Measurements from ENCODE around the gene ZNF146.
"Not testable (repeated sequence)": the region's sequence is repeated elsewhere in the genome, so short reads cannot be mapped to it uniquely, and the experiment has no call there.

ZNF146 gene

DNA sequence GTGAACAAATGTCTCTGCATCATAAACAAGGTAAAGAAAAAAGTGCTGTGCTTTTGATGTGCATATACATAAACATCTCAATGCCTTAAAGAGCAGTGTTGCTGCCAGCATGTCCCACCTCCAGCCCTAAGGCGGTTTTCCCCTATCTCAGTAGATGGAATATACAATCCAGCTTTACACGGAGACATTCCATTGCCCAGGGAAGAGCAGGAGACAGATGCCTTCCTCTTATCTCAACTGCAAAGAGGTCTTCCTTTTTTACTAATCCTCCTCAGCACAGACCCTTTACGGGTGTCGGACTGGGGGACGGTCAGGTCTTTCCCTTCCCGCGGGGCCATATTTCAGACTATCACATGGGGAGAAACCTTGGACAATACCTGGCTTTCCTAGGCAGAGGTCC, 18.7 kb downstream of the ZNF146 start:
- peaks cover 79% of the 10 kb centered on the region for H3K36me3 ChIP-seq (ENCODE audit: control insufficient read depth, insufficient read depth, low read length)
- H3K4me3 ChIP-seq (ENCODE audit: insufficient read depth, low read depth, low read length); H3K27me3 ChIP-seq (ENCODE audit: control insufficient read depth, insufficient read depth, low read length, poor library complexity, severe bottlenecking); H3K9me3 ChIP-seq (ENCODE audit: control insufficient read depth, low read length); H3K27ac ChIP-seq (ENCODE audit: insufficient read depth, low read depth, low read length, poor library complexity, severe bottlenecking); H3K4me1 ChIP-seq (ENCODE audit: control insufficient read depth, insufficient read depth, low read length): not testable (repeated sequence)
- WGBS, 2 experiments, result 90 to 95% methylated on average over 5 to 6 of the region's 7 CpGs

DNA sequence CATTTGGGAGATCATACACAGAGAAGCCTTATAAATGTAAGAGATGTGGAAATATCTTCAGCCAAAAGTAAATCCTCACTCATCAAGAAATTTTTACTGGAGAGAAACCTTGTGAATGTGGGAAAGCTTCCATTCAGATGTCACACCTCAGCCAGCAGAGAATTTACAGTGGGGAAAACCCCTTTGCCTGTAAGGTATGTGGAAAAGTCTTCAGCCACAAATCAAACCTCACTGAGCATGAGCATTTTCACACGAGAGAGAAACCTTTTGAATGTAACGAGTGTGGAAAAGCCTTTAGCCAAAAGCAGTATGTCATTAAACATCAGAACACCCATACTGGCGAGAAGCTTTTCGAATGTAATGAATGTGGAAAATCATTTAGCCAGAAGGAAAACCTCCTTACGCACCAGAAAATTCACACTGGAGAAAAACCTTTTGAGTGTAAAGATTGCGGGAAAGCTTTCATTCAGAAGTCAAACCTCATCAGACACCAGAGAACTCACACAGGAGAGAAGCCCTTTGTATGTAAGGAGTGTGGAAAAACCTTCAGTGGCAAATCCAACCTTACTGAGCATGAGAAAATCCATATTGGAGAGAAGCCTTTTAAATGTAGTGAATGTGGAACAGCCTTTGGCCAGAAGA, 21.5 kb downstream of the ZNF146 start:
- WGBS, 2 experiments, result 100% methylated on average over 5 to 6 of the region's 6 CpGs
- Histone ChIP-seq H3K27me3 (ENCODE audit: control insufficient read depth, insufficient read depth, low read length, poor library complexity, severe bottlenecking) (no peaks in the 10 kb centered on the region), H3K4me1 (ENCODE audit: control insufficient read depth, insufficient read depth, low read length) (no peaks in the 10 kb centered on the region), H3K4me3 (ENCODE audit: insufficient read depth, low read depth, low read length) (no peak overlapping the region), H3K27ac (ENCODE audit: insufficient read depth, low read depth, low read length, poor library complexity, severe bottlenecking) (no peak overlapping the region), H3K36me3 (ENCODE audit: control insufficient read depth, insufficient read depth, low read length) (peaks cover 58% of the 10 kb centered on the region), H3K9me3 (ENCODE audit: control insufficient read depth, low read length) (no peaks in the 10 kb centered on the region)

DNA sequence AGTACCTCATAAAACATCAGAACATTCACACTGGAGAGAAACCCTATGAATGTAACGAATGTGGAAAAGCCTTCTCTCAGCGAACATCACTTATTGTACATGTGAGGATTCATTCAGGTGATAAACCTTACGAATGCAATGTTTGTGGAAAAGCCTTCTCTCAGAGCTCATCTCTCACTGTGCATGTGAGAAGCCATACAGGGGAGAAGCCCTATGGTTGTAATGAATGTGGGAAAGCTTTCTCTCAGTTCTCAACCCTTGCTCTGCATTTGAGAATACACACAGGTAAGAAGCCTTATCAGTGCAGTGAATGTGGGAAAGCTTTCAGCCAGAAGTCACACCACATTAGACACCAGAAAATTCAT, 22.0 kb downstream of the ZNF146 start:
- WGBS, 2 experiments, result 97 to 98% methylated on average over 3 of the region's 3 CpGs
- Histone ChIP-seq H3K4me3 (ENCODE audit: insufficient read depth, low read depth, low read length) (no peak overlapping the region), H3K9me3 (ENCODE audit: control insufficient read depth, low read length) (no peaks in the 10 kb centered on the region), H3K4me1 (ENCODE audit: control insufficient read depth, insufficient read depth, low read length) (no peaks in the 10 kb centered on the region), H3K27ac (ENCODE audit: insufficient read depth, low read depth, low read length, poor library complexity, severe bottlenecking) (no peak overlapping the region), H3K36me3 (ENCODE audit: control insufficient read depth, insufficient read depth, low read length) (peaks cover 53% of the 10 kb centered on the region), H3K27me3 (ENCODE audit: control insufficient read depth, insufficient read depth, low read length, poor library complexity, severe bottlenecking) (no peaks in the 10 kb centered on the region)

DNA sequence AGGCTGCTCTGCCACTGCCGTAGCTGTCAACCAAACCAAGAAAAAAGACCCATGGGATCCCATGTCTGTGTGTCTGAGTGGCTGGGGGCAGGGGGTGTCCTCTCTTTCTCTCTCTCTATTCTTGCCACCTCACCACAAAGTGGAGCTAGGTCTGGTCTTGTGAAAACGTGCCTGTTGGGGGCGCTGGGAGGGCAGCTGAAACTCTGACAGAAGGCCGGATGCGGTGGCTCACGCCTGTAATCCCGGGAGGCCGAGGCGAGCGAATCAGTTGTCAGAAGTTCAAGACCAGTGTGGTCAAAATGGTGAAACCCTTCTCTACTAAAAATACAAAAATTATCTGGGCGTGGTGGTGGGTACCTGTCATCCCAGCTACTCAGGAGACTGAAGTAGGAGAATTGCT, 29.2 kb downstream of the ZNF146 start:
- H3K36me3 ChIP-seq (ENCODE audit: control insufficient read depth, insufficient read depth, low read length), result no peaks in the 10 kb centered on the region
- H3K4me1 ChIP-seq (ENCODE audit: control insufficient read depth, insufficient read depth, low read length), result no peaks in the 10 kb centered on the region
- H3K4me3 ChIP-seq (ENCODE audit: insufficient read depth, low read depth, low read length), result no peak overlapping the region
- H3K27ac ChIP-seq (ENCODE audit: insufficient read depth, low read depth, low read length, poor library complexity, severe bottlenecking), result no peak overlapping the region
- WGBS, 2 experiments, result 87 to 92% methylated on average over 11 of the region's 11 CpGs
- H3K27me3 ChIP-seq (ENCODE audit: control insufficient read depth, insufficient read depth, low read length, poor library complexity, severe bottlenecking), result no peaks in the 10 kb centered on the region
- H3K9me3 ChIP-seq (ENCODE audit: control insufficient read depth, low read length), result no peaks in the 10 kb centered on the region

DNA sequence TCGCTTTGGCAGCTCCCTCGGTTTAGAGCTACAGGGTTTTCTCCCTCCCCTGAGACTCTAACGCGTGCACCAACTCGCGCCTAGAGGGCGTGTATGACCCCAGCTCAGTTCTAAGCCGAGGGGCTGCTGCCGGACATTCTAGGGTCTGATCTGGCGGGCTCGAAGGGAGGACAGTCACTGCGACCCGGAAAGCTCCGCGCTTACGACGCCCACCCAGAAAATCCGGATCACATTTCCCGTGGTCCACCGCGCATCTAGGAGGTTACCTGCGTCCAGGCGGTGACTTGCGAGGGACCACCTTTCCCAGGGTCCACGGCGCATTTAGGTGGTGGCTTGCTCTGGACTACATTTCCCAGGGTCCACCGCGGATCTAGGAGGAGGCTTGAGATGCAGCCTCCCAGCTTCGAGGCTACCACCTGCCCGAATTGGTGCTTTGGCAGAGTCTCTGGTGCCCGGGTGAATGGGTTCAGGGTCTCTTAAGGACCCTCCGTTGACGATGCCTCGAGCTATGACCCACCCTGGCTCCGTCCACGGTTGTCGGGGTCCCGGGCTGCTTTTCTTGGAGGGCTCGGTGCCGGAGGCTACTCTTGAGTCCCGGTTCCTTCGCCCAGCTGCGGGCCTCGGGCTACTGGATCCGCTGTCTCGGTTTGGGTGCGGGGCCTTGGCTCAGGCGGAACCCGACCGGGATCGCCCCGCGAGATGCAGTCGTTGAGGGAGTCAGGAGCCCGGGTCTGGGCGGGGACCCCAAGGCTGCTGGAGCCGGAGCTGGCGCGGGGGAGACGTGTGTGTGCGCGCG, 30.5 kb downstream of the ZNF146 start:
- Histone ChIP-seq H3K27ac (ENCODE audit: insufficient read depth, low read depth, low read length, poor library complexity, severe bottlenecking) (no peak overlapping the region), H3K27me3 (ENCODE audit: control insufficient read depth, insufficient read depth, low read length, poor library complexity, severe bottlenecking) (no peaks in the 10 kb centered on the region), H3K4me1 (ENCODE audit: control insufficient read depth, insufficient read depth, low read length) (no peaks in the 10 kb centered on the region), H3K4me3 (ENCODE audit: insufficient read depth, low read depth, low read length) (peak overlapping the region; percentile 28), H3K9me3 (ENCODE audit: control insufficient read depth, low read length) (no peaks in the 10 kb centered on the region), H3K36me3 (ENCODE audit: control insufficient read depth, insufficient read depth, low read length) (no peaks in the 10 kb centered on the region)
- WGBS, 2 experiments, result 63 to 67% methylated on average over 63 of the region's 63 CpGs

DNA sequence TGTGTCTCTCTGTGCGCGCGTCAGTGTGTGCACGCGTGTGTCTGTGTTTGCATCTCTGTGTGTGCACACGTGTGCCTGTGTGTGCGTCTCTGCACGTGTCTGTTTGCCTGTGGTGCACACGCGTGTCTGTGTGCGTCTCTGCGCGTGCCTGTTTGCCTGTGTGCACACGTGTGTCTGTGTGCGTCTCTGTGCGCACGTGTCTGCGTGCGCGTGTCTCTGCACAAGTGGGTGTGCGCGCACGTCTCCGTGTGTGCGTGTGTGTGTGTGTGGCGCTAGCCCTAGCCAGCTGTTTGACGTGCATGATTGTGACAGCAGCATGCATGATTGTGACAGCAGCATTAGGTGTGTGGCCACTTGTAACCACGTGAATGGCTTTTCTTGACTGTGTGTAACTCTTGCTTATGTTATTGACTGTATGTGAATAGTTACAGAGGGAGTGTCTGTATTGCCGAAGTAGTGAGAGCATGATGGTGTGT, 31.1 kb downstream of the ZNF146 start:
- H3K27me3 ChIP-seq (ENCODE audit: control insufficient read depth, insufficient read depth, low read length, poor library complexity, severe bottlenecking), result no peaks in the 10 kb centered on the region
- H3K4me1 ChIP-seq (ENCODE audit: control insufficient read depth, insufficient read depth, low read length), result no peaks in the 10 kb centered on the region
- H3K36me3 ChIP-seq (ENCODE audit: control insufficient read depth, insufficient read depth, low read length), result no peaks in the 10 kb centered on the region
- H3K9me3 ChIP-seq (ENCODE audit: control insufficient read depth, low read length), result no peaks in the 10 kb centered on the region
- 94 to 95% methylated on average over 29 of the region's 29 CpGs for WGBS, 2 experiments
- H3K4me3 ChIP-seq (ENCODE audit: insufficient read depth, low read depth, low read length), result no peak overlapping the region
- H3K27ac ChIP-seq (ENCODE audit: insufficient read depth, low read depth, low read length, poor library complexity, severe bottlenecking), result no peak overlapping the region

DNA sequence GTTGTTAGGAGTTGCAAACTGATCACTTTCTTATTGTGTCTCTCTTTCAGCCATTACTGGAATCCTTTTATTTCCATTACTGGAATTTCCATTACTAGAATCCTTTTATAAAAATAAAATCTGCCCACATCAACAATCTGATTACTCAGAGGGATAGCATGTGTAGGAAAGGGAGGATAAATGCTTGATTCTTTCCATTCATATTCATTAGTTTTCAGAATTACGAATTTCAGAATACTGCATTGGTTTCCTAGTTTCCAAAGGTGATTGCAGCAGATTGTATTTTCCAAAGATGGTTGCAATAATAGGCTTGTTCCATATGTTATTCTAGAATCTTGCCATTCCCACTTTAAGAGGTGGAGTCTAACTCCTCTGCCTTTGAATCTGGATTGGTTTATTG, 37.1 kb downstream of the ZNF146 start:
- H3K36me3 ChIP-seq (ENCODE audit: control insufficient read depth, insufficient read depth, low read length), result peaks cover 4% of the 10 kb centered on the region
- H3K27ac ChIP-seq (ENCODE audit: insufficient read depth, low read depth, low read length, poor library complexity, severe bottlenecking), result no peak overlapping the region
- no peaks in the 10 kb centered on the region for H3K9me3 ChIP-seq (ENCODE audit: control insufficient read depth, low read length)
- H3K4me3 ChIP-seq (ENCODE audit: insufficient read depth, low read depth, low read length), result no peak overlapping the region
- WGBS, 2 experiments, result 91 to 92% methylated on average over 1 of the region's 1 CpG
- H3K4me1 ChIP-seq (ENCODE audit: control insufficient read depth, insufficient read depth, low read length), result no peaks in the 10 kb centered on the region
- H3K27me3 ChIP-seq (ENCODE audit: control insufficient read depth, insufficient read depth, low read length, poor library complexity, severe bottlenecking), result no peaks in the 10 kb centered on the region

DNA sequence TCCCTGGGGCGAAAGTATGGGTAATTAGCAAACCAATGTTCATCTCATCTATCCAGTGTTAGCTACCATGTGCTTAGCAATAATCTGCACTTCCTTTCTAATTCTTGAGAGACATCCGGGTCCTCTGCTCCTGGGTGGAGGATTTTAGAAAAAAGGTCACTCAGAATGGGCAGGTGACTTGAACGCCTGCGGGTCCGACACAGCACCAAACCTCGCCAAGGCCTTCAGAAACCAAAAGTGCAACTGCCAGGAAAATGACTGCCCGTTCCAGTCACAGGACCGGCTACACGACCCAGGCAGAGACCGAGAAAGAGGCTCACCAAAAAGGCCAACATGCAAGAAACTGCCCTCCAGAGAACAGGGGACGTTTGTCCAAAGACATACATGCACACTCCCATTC, 39.9 kb downstream of the ZNF146 start:
- Histone ChIP-seq H3K4me1 (ENCODE audit: control insufficient read depth, insufficient read depth, low read length) (no peaks in the 10 kb centered on the region), H3K27me3 (ENCODE audit: control insufficient read depth, insufficient read depth, low read length, poor library complexity, severe bottlenecking) (no peaks in the 10 kb centered on the region)
- WGBS, 2 experiments, result 96% methylated on average over 11 of the region's 11 CpGs

DNA sequence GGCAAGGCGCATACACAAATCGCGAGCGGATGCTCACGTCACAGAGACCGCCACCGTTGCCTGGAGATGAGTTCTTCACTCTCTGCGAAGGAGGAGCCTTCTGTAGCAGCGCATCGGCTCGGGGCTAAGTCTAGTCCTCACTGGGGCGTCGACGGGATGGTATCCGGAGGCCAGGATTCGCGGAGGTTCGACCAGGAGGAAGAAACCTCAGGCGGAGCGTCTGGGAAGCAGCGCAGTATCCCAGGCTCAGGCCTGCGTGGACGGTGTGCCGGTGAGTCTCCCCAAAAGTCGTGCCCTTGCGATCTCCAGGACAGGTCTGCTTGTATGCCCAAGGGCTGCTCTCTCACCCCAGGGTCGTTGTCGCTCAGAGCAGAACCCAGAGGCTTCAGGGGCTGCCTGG, 40.4 kb downstream of the ZNF146 start:
- 94 to 95% methylated on average over 28 of the region's 28 CpGs for WGBS, 2 experiments
- Histone ChIP-seq H3K4me3 (ENCODE audit: insufficient read depth, low read depth, low read length) (no peak overlapping the region), H3K4me1 (ENCODE audit: control insufficient read depth, insufficient read depth, low read length) (no peaks in the 10 kb centered on the region), H3K27ac (ENCODE audit: insufficient read depth, low read depth, low read length, poor library complexity, severe bottlenecking) (no peak overlapping the region), H3K36me3 (ENCODE audit: control insufficient read depth, insufficient read depth, low read length) (peaks cover 4% of the 10 kb centered on the region), H3K27me3 (ENCODE audit: control insufficient read depth, insufficient read depth, low read length, poor library complexity, severe bottlenecking) (no peaks in the 10 kb centered on the region), H3K9me3 (ENCODE audit: control insufficient read depth, low read length) (no peaks in the 10 kb centered on the region)

More for the DNA sequence above, 39.9 kb downstream of the ZNF146 start:
- H3K36me3 ChIP-seq (ENCODE audit: control insufficient read depth, insufficient read depth, low read length), result peaks cover 4% of the 10 kb centered on the region
- no peaks in the 10 kb centered on the region for H3K9me3 ChIP-seq (ENCODE audit: control insufficient read depth, low read length)
- no peak overlapping the region for H3K4me3 ChIP-seq (ENCODE audit: insufficient read depth, low read depth, low read length)
- H3K27ac ChIP-seq (ENCODE audit: insufficient read depth, low read depth, low read length, poor library complexity, severe bottlenecking), result no peak overlapping the region

DNA sequence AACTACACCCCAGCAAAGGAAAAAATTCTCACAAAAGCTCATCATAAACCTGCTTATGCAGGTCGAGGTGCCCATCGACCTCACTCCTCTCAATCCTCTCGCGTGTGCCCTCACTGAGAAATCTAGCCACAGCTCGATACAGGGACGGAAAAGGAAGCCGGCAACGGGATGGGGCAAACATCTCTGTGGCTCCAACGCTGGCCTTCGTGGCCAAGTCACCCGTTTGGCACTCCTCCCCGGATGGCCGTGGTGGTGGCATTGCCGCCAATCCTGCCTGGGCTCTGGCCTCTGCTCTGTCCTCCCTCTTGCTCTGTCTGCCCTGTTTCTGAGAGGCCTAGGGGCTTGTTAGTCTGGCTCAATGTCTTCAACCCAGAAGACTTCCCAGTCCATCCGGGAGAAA, 41.2 kb downstream of the ZNF146 start:
- Histone ChIP-seq H3K9me3 (ENCODE audit: control insufficient read depth, low read length) (no peaks in the 10 kb centered on the region), H3K36me3 (ENCODE audit: control insufficient read depth, insufficient read depth, low read length) (peaks cover 4% of the 10 kb centered on the region), H3K4me3 (ENCODE audit: insufficient read depth, low read depth, low read length) (no peak overlapping the region), H3K27ac (ENCODE audit: insufficient read depth, low read depth, low read length, poor library complexity, severe bottlenecking) (no peak overlapping the region), H3K4me1 (ENCODE audit: control insufficient read depth, insufficient read depth, low read length) (no peaks in the 10 kb centered on the region), H3K27me3 (ENCODE audit: control insufficient read depth, insufficient read depth, low read length, poor library complexity, severe bottlenecking) (no peaks in the 10 kb centered on the region)
- 94 to 97% methylated on average over 15 of the region's 15 CpGs for WGBS, 2 experiments
